Stimulated activated CD4-positive, alpha-beta T cell treated with anti-CD3 and anti-CD28 coated beads, Interleukin-2, amount 100 ng/mL, for 48 hours (primary cell): Measurements from ENCODE around the gene A4GALT.
A peak's percentile ranks its signal among the peaks of the same experiment; 100 is the strongest.
"Not testable (repeated sequence)": the region's sequence is repeated elsewhere in the genome, so short reads cannot be mapped to it uniquely, and the experiment has no call there.

ENCODE experiments used
- DNase-seq, 2 donors: peaks; one replicate each; pipeline ENCODE4 v3.0.0-alpha.2; 2020

Gene A4GALT

GRCh38 chr22:42680648-42681047 is 40.0 kb downstream of the A4GALT start:
- no peak for DNase-seq

DNA sequence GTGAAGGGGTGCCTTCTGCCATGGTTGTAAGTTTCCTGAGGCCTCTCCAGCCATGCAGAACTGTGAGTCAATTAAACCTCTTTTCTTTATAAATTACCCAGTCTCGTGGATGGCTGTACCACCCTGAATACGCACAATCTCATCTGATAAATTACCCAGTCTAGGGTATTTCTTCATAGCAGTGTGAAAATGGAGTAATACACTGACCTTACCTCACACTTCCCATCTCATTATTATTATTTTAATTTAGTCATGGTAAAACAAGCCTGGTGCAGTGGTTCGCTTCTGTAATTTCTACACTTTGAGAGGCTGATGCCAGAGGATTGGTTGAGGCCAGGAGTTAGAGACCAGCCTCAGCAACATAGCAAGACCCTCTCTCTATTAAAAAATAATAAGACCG is 41.0 kb downstream of the A4GALT start:
- DNase-seq = no peak

DNA sequence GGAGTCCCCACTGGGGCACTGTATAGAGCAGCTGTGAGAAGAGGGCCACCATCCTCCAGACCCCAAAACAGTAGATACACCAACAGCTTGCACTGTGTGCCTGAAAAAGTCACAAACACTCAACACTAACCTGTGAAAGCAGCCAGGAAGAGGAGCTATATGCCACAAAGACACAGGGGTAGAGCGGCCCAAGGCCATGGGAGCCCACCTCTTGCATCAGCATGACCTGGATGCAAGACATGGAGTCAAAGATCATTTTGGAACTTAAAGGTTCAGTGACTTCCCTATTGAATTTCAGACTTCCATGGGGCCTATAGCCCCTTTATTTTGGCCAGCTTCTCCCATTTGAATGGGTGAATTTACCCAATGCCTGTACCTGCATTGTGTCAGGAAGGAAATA is 41.8 kb downstream of the A4GALT start:
- DNase-seq = no peak

- not testable (repeated sequence) for DNase-seq
Observed at GRCh38 chr22:42677936-42678335, 42.7 kb downstream of the A4GALT start.

- DNase-seq = no peak
Observed at GRCh38 chr22:42676059-42676607, 44.5 kb downstream of the A4GALT start.

DNA sequence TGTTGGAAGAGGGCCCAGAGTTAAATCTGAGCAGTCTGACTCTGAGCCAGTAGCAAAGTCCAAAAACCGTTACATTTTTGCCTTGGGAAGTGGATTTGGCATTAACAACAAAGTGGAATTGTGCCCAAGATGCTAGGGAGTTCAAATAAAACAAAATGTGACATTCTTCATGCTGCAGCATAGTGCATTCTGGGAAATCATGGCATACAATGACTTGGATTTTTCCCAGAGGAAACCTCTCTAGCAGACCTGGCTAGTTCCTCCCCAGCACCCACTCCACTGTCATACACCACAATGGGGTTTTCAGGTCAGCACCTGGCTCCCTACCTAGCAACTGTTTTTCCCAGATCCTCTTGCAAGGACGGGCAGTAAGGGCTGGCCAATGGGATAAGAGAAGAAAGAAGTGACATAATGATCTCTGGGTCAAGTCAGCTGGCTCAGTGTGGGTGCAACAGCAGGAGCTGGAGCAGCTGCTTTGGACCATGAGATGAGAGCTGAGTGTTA is 46.7 kb downstream of the A4GALT start:
- DNase-seq = no peak

DNA sequence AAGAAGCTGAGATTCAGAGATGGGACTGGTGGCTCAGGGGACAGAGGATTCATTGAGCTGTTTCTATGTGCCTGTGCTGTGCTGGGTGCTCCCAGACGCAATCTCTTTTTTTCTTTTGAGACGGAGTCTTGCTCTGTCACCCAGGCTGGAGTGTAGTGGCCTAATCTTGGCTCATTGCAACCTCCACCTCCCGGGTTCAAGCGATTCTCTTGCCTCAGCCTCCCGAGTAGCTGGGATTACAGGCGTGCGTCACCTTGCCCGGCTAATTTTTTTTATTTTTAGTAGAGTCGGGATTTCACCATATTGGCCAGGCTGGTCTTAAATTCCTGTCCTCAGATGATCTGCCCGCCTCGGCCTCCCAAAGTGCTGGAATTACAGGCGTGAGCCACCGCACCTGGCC is 47.6 kb downstream of the A4GALT start:
- DNase-seq = not testable (repeated sequence)

DNA sequence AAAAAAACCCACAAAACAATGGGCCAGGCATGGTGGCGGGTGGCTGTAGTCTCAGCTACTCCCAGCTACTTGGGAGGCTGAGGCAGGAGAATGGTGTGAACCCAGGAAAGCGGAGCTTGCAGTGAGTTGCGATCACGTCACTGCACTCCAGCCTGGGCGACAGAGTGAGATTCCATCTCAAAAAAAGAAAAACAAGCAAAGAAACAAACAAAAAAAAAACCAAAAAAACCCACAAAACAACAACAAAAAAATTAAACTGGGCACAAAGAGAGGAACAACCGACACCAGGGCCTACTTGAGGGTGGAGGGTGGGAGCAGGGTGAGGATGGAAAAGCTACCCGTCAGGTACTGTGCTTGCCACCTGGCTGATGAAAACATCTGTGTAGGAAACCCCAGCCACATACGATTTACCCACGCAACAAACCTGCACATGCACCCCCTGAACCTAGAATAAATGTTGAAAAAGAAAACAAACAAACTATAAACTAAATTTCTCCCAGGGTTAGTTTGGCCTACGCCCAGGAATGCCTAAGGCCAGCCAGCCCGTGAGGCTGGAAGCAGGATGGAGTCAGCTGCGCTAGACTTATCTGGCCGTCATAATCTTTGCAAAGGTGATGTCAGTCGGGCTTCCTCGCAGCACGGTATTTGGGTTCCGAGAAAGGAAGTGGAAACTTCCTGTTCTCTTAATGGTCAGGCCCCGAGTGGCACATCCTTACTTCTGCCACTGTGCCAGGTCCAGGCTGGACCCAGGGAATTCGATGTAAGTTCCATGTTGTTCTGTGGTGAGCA is 49.6 kb downstream of the A4GALT start:
- no peak for DNase-seq

GRCh38 chr22:42670046-42670445 is 50.6 kb downstream of the A4GALT start:
- no peak for DNase-seq

DNA sequence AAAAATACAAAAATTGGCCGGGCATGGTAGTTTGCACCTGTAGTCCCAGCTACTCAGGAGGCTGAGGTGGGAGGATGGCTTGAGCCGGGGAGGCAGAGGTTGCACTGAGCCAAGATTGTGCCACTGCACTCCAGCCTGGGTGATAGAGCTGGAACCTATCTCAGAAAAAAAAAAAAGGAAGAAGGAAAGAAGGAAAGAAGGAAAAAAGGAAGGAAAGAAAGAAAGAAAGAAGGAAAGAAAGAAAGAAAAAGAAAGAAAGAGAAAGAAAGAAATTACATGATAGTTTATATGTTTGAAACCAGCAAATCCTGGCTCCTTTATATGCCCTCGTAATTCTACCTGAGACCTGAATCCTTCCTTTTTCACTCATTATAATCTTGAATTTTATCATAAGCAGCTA is 54.3 kb downstream of the A4GALT start:
- not testable (repeated sequence) for DNase-seq

- no peak for DNase-seq
Observed at GRCh38 chr22:42664976-42665831, 55.5 kb downstream of the A4GALT start.

DNA sequence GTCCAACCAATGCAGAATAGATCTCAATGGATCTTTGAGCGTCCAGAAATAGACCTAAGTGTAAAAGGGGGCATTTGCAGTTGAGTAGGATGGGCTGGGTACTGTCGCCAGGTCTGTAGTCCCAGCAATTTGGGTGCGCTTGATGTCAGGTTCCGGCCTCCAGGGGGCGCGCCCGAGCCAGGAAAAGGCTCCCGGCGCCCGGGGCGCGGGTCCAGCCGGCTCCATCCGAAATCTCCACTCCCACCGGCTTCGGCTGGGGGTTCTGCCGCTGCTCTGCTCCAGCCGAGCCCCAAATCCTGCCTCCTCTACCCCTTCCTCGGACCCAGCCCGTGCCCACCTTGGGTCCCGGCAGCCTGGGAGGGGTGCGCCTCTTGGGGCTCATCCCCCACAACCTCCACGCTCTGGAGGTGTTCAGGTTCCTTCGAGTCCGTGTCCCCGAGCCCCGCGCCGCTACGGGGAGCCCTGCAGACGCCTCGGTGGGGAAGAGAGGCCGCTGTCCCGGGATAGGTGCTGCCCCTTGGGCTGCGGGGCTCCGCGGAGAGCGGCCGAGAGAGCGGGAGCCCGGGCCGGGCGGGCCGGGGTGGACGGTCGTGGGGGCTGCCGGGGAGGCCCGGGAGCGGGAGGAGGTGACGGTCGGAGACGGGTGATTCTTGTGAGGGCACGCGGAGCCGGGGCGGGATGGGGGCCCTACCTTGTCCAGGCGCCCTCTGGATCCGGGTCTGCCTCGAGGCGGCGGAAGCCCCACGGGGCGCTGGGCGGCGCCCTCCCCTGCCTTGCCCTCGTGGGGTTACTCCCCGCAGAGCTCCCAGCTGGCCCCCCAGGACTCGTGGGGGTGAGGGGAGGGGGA is 58.5 kb downstream of the A4GALT start:
- DNase-seq = peak; percentile 83 to 89

DNA sequence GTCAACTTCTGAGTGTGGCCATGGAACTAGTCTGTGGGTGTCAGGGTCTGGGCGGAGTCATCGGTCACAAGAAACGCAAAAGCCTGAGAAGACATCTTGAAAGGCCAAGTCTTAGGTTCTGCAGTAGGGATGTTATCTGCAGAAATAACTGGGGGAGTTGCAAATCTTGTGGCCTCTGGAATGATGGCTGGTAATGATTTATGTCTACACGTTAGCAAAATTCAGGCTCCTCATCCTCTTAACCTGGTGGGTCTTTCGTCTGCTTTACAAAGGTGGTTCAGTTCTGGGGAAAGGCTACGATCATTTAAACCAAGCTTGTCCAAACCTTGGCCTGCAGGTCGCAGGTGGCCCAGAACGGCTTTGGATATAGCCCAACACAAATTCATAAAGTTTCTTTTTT is 64.1 kb downstream of the A4GALT start:
- DNase-seq = no peak

- DNase-seq = no peak
Observed at GRCh38 chr22:42655693-42656092, 65.0 kb downstream of the A4GALT start.

GRCh38 chr22:42654436-42655073 is 66.1 kb downstream of the A4GALT start:
- no peak for DNase-seq

DNA sequence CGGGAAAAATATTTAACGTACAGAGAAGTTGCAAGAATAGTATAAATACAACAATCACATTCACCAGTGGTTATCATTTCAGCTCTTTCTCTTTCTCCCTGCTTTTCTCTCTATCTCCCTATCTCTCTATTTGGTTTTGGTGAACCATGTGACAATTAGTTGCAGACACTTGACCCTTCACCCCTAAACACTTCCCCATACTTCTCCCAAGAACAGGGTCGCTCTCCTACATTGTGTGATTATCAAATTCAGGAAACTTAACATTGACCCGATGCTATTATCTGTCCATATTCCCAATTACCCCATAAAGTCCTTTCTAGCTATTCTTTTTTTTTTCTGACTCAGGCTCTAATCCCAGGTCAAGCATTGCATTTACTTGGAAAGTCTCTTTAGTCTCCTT is 66.7 kb downstream of the A4GALT start:
- no peak for DNase-seq

GRCh38 chr22:42651134-42651533 is 69.5 kb downstream of the A4GALT start:
- DNase-seq = no peak

DNA sequence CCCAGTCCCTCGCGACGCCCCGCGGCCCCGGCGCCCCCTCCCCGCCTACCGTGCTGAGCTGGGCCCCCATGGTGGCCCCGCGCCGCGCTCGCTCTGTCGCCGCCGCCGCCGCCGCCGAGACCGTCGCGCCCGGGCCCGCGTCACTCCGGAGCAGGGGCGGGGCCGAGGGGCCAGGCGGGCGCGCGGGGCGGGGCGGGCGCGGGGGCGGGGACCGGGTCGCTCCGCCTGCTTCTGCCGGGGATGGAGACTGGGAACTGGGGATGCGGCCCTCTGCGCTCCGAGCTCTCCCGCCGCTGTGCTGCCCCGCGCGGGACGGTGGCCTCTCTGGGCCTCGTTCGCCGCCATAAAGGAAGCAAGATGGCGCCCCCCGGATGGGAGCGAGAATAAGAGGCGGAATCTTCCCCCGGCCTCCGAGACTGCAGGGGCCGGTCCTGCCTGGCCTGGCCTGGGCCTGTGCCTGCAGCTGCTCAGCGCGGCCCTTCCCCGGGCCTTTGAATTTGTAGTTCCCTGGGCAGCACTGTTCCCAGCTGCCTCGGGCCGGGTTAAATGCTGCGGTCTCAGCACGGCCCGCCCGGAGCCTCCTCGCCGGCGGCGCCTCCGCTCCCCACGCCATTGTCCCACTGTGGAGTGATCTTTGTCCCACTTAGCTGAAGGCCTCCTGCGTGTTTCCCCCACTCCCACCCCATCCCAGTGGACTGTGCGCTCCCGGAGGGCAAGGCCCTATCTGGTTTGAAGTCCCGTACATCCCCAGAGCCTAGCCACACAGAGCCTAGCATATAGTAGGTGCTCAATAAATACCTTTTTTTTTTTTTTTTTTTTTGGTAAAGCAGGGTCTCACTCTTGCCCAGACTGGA is 71.2 kb downstream of the A4GALT start, which contains the start of gene CYB5R3:
CYB5R3 (minus strand) TSS at position 147 of the 854 bp plus-strand sequence; CDS start at position 70, 77 bp downstream.
- peak; percentile 79 to 82 for DNase-seq

DNA sequence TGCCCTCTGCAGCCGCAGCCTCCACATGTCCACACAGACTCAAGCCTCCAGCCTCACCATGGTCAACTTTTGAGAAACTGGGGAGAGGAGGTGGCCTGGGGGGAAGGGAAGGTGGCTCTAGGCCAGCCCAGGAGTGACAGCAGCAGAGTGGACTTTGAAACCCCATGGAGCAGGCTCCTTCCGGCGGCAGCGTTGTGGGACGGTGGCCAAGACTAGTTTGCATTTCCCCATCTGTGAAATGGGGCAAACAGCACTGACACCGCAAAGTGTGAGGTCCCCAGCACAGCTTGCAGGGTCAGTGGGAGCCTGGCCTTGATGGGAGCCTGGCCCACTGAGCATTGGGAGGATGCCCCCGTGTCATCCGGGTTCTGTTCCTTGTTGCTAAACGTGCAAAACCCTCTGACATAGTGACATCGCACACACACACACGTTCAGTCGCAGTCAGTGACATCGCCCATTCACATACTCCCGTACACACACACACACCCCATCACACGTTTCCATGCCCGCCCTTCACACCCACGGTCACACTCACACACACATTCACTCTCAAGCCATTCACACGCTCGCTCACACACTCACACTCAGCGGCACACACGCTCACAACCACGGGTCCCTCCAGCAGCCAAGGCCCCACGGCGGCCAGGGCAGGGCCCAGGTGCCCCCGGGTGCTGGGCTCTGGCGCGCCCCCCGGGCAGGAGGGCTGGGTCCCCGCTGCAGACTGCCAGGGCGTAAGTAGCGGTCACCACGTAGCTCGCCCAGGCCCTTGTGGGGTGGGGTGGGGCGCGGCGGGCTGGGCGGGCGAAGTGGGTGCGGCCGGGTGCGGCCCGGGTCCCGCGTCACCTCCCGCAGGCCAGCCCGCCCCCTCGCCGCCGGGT is 72.1 kb downstream of the A4GALT start:
- DNase-seq = peak; percentile 21 to 23

- DNase-seq = no peak
Observed at GRCh38 chr22:42648017-42648367, 72.7 kb downstream of the A4GALT start.
